NCI-H748 treated with DMSO at 0.1 percent for 48 hours (cell line): ENCODE results near the gene COX4I1.
"Not testable (repeated sequence)": the region's sequence is repeated elsewhere in the genome, so short reads cannot be mapped to it uniquely, and the experiment has no call there.

Experiments
- DNase-seq: peaks from one replicate; lab custom pipeline; 2025; lab: John Stamatoyannopoulos, UW

The COX4I1 gene

DNA sequence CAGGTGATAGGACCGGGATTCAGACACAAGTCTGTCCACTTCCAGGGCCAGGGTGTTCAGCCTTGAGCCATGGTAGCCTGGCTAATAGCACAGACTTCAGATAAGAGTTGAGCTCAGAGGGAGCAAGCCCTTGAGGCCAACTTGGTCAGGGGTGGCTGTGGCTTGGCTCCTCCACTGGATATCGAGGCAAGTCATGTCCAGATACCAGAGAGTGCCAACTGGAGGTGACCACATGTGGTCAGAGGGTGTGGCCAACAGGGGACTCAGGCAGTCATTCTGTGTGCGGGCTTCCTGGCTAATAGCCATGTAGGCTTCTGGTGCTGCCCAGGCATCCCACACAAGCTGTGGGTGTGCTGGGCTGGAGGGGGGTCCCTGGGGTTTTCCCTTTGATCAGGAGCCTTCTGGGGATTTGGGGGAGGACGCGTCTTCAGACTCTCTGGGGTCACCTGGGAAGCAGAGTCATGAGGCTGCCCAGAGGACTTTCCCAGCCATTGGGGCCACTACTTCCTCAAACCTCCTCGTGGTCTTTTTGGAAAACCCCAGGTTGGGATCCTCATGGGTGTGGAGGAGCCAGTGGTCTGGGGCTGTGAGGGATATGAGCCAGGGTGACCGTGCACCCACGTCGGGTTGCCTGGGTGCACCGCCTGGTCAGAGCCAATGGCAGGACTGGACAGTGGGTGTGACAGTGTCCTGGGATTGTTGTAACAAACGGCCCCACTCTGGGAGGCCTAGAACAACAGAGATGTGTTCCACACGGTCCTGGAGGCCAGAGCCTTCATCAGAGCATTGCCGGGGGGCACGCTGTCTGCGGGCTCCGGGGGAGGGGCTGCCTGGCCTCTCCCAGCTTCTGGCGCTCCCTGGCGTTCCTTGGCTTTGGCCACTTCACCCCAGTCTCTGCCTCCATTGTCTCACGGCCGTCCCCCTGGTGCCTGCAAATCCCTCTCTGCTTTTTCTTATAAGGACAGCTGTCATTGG is 25.0 kb downstream of the COX4I1 start:
- DNase-seq = no peak

- DNase-seq = no peak
Measured at GRCh38 chr16:85825326-85825725, 25.8 kb downstream of the COX4I1 start.

GRCh38 chr16:85826686-85827247 is 27.3 kb downstream of the COX4I1 start:
- DNase-seq = no peak

- no peak for DNase-seq
Measured at GRCh38 chr16:85828166-85828565, 28.7 kb downstream of the COX4I1 start.

DNA sequence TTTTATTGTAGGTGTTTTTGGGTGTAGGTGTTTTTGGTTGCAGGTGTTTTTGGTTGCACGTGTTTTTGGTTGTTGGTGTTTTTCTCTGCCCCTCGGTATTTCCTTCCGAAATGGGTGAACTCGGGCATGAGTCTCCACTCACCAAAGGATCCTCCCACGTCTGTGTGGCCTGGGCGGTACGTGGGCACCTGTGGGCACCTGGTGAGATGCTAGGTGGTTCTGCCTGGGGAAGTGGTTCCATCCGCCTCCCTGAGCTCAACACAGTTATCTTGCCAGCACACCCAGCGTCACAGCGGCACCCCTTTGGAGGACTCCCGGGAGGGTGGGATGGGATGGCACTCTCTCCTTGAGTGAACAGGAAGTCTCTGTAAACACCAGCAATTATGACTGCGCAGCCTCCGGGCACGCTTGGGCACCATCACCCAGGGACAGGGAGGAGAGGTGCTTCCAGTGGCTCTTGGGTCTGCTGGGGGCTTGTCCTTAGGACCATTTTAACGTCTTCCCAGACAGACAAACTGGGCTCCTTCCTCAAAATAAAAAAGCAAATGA is 29.8 kb downstream of the COX4I1 start:
- DNase-seq = no peak

DNA sequence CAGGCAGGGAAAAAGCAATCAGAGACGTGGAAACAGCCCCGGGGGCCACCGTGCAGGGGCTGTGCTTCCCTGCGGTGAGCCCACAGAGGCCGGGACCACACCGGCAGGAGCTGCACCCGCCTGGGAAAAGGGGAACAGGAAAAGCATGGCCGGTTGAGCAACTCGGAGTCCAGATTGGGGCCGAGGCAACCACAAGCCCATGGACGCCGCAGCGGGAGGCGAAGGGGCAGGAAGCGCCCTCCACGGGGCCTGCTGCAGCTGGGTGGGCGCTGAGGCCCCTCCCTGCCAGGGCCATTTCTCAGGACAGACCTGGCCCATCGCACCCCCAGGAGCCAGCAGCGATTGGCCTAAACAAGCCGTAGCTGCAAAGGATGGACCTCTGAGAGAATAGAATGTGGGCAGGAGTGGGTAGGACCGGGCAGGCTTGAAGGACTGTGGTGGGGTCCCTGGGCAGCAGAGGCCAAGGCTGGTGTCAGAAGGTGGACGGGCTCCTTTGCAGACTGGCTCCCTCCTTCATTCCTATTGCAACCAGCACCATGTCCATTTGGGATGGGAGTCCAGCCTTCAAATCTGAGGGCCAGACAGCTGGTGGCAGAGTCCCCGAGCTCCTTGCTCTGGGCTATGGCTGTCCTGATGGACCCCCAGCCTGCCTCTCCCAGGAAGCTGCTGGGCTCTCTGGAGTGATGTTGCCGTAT is 30.4 kb downstream of the COX4I1 start:
- no peak for DNase-seq

GRCh38 chr16:85830821-85831220 is 31.3 kb downstream of the COX4I1 start:
- no peak for DNase-seq

DNA sequence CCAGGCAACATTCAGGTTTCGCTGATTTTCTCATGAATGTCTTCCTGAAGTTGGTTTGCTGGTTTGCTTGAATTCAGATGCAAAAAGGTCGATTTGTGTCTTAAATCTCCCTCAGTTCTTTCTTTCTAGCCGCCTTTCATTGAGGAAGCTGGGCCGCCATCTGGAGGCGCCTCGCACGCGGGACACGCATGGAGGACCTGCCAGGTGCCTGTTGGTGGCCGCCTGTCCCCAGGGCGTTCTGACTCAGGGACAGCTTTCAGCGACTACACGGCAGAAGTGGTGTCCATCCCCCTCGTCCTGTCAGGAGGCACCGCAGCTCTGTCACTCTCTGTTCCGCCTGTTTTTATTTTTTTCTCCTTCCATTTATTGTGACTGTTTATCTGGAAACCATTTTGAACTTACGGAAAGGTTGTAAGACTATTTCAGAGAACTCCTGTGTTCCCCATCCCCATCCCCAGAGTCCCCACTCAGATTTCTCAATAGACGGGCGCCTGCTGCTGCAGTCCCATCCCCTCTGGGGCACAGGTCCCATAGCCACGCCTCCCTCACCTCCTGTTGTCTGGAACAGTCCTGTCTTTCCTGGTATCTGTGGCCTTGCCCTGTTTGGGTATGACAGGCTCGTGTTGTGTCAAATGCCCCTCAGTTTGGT is 33.2 kb downstream of the COX4I1 start:
- DNase-seq = no peak

GRCh38 chr16:85833219-85833920 is 33.9 kb downstream of the COX4I1 start:
- no peak for DNase-seq

DNA sequence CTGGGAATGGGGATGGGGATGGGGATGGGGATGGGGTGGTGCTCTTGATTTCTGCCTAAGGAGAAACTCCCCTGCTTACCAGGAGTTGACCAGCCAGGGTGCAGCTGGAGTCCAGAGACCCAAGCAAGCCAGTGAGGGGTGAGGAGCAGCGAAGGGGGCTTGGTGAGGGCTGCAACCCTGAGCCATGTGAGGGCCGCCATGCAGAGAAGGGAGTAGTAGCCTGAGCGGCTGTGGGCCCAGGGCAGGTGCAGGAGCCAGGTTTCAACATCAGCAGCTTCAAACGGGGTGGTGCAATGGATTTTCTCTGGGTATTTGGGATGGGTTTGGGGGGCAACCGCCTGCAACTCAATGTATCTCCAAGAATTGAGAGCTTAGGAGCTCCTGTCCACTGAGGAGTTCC is 35.2 kb downstream of the COX4I1 start:
- no peak for DNase-seq

DNA sequence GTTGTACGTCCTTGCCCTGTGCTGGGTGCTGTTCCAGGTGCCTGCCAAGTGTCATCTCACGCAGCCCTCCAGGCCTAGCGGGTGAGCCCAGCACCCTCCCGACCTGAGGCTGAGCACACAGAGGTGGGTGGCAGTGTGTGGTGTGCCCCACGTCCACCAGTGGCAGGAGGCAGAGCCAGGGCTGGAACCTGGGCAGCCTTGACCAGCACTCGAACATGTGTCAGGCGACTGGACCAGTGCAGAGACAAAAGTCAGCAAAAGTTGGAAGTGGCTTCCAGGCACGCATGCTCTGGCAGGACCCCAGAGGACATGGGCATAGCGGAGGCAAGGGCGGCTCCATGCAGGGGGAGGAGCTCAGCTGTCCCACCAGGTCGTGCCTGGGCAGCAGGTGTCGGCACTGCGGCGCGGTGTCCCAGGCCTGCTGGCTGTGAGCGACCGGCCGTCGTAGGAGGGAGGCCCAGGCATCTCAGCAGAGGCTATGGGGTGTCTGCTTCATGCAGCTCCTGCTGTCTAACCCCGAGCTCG is 35.8 kb downstream of the COX4I1 start:
- no peak for DNase-seq

GRCh38 chr16:85835956-85836705 is 36.6 kb downstream of the COX4I1 start:
- DNase-seq = no peak

DNA sequence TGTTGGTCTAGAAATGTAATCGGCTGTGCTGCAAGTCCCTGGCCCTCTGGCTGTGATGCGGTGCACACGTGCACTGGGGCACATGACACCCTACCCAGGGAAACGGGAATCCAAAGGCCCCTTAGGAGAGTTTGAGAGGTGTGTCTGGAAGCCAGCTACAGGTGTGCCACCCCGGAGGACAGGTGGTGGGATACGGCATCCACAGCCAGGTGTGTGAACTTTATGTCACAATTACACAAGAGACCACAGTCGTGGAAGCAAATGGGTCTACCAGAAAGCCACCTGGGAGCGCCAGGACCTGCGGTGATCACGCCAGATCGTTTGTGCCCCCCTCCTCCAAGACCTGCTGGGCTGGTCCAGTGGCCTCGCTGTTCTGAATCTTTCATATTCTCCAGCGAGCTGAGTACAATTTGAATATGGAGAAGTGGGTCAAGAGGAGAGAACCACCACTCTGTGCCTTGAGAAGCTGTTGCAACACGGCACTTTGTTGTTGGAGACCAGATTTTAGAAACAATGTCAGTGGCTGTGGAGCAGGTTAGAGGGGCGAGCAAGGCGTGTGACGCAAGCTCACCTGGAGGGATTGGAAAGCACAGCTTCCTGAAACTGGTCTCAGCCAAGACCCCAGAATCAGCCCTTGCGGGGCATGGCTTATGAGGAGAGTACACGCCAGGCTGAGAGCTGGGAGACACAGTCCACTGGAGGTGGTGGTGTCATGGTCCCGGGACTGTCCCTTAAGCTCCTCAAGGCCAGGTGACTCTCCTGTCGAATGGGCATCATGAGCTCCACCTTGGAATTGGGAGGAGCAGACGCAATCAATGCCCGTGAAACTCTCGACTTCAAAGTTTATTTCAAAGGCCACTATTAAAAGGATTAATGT is 37.4 kb downstream of the COX4I1 start:
- no peak for DNase-seq

GRCh38 chr16:85837654-85838053 is 38.2 kb downstream of the COX4I1 start:
- DNase-seq = not testable (repeated sequence)

DNA sequence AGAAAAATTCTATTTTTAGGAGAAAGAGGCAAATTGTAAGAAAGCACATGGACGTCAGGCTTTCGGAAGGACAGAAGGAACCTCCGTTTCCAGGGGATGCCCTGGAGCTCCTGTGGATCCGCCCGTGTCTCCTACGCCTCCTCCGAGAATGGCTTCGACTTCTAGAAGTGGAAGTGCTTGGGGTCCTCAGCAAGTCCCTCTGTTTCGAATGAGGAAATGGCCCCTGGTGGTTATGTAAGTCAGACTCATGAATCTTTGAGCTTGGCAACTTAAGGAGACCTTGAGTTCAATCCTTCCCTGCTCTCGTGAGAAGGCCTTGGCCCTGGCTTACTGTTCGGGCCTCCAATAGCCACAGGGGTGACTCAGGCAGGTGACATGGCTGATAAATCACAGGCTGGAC is 38.9 kb downstream of the COX4I1 start:
- no peak for DNase-seq

DNA sequence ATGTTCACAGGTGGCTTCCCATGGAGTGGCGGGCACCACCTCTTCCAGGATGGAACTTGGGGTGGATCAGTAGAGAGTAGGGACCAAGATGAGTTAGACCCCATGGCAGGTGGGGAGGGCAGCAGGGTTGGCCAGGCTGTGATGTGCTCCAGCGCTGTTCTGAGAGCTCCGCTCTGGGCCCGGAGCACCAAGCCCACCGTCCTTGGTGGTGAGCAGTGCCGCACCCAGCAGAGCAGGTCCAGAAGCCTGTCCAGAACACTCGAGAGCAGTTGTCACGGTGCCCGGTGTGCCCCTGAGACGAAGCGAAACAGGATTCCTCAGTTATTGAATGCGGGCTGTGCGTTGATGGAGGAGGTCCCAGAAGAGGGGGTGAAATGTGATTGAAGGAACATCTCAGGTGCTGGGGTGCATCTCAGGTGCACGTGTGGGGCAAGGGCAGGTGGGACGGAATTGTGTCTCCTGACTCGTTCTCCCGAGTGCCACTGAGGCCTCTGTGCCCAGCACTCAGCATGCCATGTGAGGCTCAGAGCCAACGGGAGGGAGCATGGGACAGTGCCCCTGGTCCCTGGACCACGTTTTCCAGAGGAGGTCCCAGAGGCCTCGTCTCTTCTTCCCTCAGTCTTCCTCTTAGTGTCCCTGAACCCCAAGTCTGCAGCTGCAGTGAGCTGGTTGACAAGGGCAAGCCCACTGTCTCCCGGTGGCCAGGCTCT is 39.5 kb downstream of the COX4I1 start:
- no peak for DNase-seq

DNA sequence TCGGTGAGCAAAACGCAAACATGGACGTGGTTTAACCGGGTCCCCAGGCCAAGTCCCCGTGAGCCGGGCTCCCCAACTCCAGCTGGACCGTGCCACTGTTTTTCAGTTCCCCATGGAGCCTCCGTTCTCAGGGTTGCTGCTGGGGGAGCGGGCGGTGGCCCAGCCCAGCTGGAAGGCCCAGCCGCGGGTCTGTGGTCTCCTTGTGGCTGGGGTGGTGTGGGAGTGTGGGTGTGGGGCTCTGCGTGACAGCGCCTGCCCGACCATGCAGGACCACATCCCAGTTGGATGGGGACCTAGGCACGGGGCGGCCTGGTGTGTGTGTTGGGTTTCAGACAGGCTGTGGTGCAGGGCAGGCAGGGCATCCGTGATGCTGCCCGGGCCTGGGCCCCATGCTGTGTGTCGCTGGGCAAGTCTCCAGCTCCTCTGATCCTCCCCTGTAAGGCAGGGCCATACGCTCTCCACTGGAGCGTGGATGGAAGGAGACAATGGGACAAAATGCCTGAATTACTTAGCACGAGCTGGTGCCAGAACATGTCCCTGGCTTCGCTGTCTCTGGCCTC is 40.3 kb downstream of the COX4I1 start:
- DNase-seq = no peak

GRCh38 chr16:85840395-85840794 is 40.9 kb downstream of the COX4I1 start:
- DNase-seq = no peak
